Activated CD4-positive, alpha-beta T cell treated with anti-CD3 and anti-CD28 coated beads, Interleukin-2, amount 10 ng/mL, durations not matched to agents 7 days and 5 days (primary cell): ENCODE results near the gene ITPA. TPM values are rescaled to one million over a fixed set of nuclear protein-coding genes. Genes with fewer than 3 reads are reported as not detected.

Source experiments
- CTCF ChIA-PET: fragments of 350-600 bp; sonication (Branson Sonifier 250); formaldehyde crosslinking; loops from one replicate; lab custom pipeline; 2021; ENCODE audit warnings: antibody characterized with exemption; lab: Charles Lee
- POLR2A ChIA-PET: fragments of 350-600 bp; sonication (Branson Sonifier 250); formaldehyde crosslinking; loops from one replicate; lab custom pipeline; 2021; ENCODE audit warnings: antibody characterized with exemption; lab: Charles Lee
- DNase-seq: peaks from one replicate; pipeline ENCODE4 v3.0.0-alpha.2; 2020
- H3K27ac Mint-ChIP-seq: one replicate; pipeline ENCODE4 v1.8.0; 2021; ENCODE audit warnings: mild to moderate bottlenecking, moderate library complexity, mixed read lengths
- H3K27me3 Mint-ChIP-seq: one replicate; pipeline ENCODE4 v1.8.0; 2021; ENCODE audit warnings: mixed read lengths
- H3K36me3 Mint-ChIP-seq: one replicate; pipeline ENCODE4 v1.8.0; 2021; ENCODE audit warnings: low read depth, mixed read lengths
- H3K4me1 Mint-ChIP-seq: one replicate; pipeline ENCODE4 v1.8.0; 2021; ENCODE audit warnings: mixed read lengths
- H3K4me3 Mint-ChIP-seq: one replicate; pipeline ENCODE4 v1.8.0; 2021; ENCODE audit warnings: mild to moderate bottlenecking, moderate library complexity, mixed read lengths
- H3K9me3 Mint-ChIP-seq: one replicate; pipeline ENCODE4 v1.8.0; 2021; ENCODE audit warnings: mixed read lengths
- total RNA-seq, 2 experiments: library from RNA; stranded (reverse); gene quantifications; one replicate each; pipeline ENCODE4 v1.2.3, GENCODE V29; 2021

Gene ITPA
- total RNA-seq, 2 experiments from 2014 or later: 52.1 to 72.7 TPM

- Mint-ChIP-seq H3K9me3 (no peaks in the 10 kb centered on the region), H3K4me1 (peaks cover 13% of the 10 kb centered on the region), H3K27ac (no peak overlapping the region), H3K27me3 (no peaks in the 10 kb centered on the region), H3K36me3 (peaks cover 17% of the 10 kb centered on the region), H3K4me3 (no peak overlapping the region)
- CTCF ChIA-PET: interaction anchor here (0.6 to 2.5 kb wide), 4 partner anchors 9 to 58 kb away, joined by 3 to 11 read pairs (median 4); partner anchors contain the start of genes ITPA and SLC4A11
- peak; percentile 75 for DNase-seq
- POLR2A ChIA-PET: no interaction called here
These were observed 9.2 kb downstream of the ITPA start for GRCh38 chr20:3218307-3218988.

- POLR2A ChIA-PET: no interaction called here
These were observed 12.3 kb downstream of the ITPA start for GRCh38 chr20:3221398-3222226.

DNA sequence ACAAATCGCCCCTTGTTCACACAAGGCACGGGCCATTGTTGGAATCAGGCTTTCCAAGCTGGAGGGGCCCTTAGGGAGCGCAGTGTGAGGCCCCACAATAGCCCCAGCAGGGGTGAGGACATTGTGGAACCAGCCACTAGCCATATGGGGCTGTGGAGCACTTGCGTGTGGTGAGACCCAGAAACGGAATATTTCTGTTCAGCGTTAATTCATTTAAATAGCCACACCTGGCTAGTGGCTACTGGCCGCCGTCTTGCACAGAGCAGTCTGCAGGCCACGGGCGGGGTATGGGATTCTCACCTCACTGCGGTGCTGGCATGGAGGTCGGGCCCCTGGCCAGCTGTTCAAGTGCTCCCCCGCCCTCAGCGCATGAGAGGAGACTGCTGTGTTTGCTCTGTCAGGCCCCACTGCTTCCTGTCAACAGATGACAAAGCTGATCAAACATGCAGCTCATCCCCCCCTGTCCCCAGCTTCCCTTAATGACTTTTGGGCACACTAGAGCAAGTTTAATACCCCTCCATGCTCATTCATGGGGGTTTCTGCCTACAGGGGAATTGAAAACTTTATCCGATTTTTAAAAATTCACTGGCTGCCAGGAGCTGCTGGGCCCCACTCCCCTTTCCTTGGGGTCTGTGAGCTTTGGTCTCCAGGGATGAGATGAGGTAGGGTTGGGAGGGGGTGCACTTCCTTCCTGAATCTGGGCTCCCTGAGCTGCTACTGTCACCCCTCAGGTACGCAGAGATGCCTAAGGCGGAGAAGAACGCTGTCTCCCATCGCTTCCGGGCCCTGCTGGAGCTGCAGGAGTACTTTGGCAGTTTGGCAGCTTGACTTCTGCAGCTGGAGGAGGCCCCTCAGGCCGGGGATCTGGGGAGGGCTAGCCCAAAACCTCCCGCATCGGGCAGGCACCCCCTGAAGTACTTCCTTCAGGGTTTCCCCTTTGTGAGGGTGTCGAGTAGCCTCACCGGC lies 13.6 kb downstream of the ITPA start:
- H3K4me1 Mint-ChIP-seq: peaks cover 22% of the 10 kb centered on the region
- H3K4me3 Mint-ChIP-seq: no peak overlapping the region
- no peaks in the 10 kb centered on the region for H3K9me3 Mint-ChIP-seq
- H3K36me3 Mint-ChIP-seq: peaks cover 13% of the 10 kb centered on the region
- DNase-seq: peak; percentile 60
- ChIA-PET POLR2A (interaction anchor here (0.5 to 0.7 kb wide), 2 partner anchors 11 to 19 kb away, joined by 3 to 4 read pairs; no protein-coding TSS in a partner anchor), CTCF (interaction anchor here (0.6 to 1.6 kb wide), 3 partner anchors 10 to 35 kb away, joined by 4 to 5 read pairs (median 4); no protein-coding TSS in a partner anchor)
- peak overlapping the region; percentile 88 for H3K27ac Mint-ChIP-seq
- no peaks in the 10 kb centered on the region for H3K27me3 Mint-ChIP-seq

More at GRCh38 chr20:3221398-3222226, 12.3 kb downstream of the ITPA start:
- H3K4me1 Mint-ChIP-seq: peaks cover 22% of the 10 kb centered on the region
- H3K27ac Mint-ChIP-seq: peak overlapping the region; percentile 21
- DNase-seq: no peak
- no peak overlapping the region for H3K4me3 Mint-ChIP-seq
- no peaks in the 10 kb centered on the region for H3K9me3 Mint-ChIP-seq
- no peaks in the 10 kb centered on the region for H3K27me3 Mint-ChIP-seq
- CTCF ChIA-PET: interaction anchor here (1.4 kb wide), 1 partner anchor 11 kb away, joined by 4 read pairs; no protein-coding TSS in a partner anchor
- peaks cover 13% of the 10 kb centered on the region for H3K36me3 Mint-ChIP-seq

- POLR2A ChIA-PET: no interaction called here
- H3K4me1 Mint-ChIP-seq: peaks cover 22% of the 10 kb centered on the region
- no peak for DNase-seq
- no peaks in the 10 kb centered on the region for H3K27me3 Mint-ChIP-seq
- no peaks in the 10 kb centered on the region for H3K9me3 Mint-ChIP-seq
- H3K27ac Mint-ChIP-seq: peak overlapping the region; percentile 88
- CTCF ChIA-PET: interaction anchor here (0.6 to 1.6 kb wide), 4 partner anchors 10 to 52 kb away, joined by 3 to 5 read pairs (median 4); no protein-coding TSS in a partner anchor
- no peak overlapping the region for H3K4me3 Mint-ChIP-seq
- H3K36me3 Mint-ChIP-seq: peaks cover 13% of the 10 kb centered on the region
These were observed 14.3 kb downstream of the ITPA start for GRCh38 chr20:3223651-3223993.

GRCh38 chr20:3223994-3224680 lies 14.8 kb downstream of the ITPA start:
- Mint-ChIP-seq H3K4me1 (peaks cover 22% of the 10 kb centered on the region), H3K9me3 (no peaks in the 10 kb centered on the region), H3K27me3 (no peaks in the 10 kb centered on the region), H3K27ac (peak overlapping the region; percentile 88), H3K4me3 (no peak overlapping the region), H3K36me3 (peaks cover 13% of the 10 kb centered on the region)
- no peak for DNase-seq
- ChIA-PET POLR2A (no interaction called here), CTCF (interaction anchor here (1.2 to 1.6 kb wide), 3 partner anchors 9 to 53 kb away, joined by 3 to 5 read pairs (median 4); no protein-coding TSS in a partner anchor)

DNA sequence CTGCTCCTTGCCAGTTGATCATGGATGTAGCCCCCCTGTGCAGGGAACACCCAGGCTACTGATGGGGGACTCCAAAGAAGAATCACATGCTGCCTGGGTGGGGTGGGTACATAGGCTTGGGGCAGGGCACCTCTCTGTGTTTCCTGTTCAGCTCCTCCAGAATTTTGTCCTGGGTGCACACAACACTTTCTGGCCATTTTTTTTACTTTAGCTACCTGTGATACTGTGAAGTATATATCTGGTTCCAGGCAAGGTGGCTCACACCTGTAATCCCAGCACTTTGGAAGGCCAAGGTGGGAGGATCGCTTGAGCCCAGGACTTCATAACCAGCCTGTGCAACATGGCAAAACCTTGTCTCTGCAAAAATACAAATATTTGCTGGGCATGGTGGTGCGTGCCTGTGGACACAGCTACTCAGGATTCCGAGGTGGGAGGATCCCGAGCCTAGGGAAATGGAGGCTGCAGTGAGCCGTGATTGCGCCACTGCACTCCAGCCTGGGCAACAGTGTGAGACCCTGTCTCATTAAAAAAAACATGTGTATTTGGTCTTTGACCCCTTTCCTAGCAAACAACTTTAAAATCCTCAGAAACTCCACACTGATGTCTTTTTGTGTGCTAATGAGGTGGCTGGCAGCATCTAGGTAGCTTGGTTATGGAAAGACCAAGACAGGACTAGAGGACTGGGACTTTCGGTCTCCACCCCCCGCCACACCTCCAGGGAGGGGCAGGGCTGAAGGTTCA lies 15.6 kb downstream of the ITPA start:
- CTCF ChIA-PET: interaction anchor here (1.3 to 1.6 kb wide), 2 partner anchors 12 to 53 kb away, joined by 3 read pairs; no protein-coding TSS in a partner anchor
- peaks cover 22% of the 10 kb centered on the region for H3K4me1 Mint-ChIP-seq
- DNase-seq: no peak
- peaks cover 13% of the 10 kb centered on the region for H3K36me3 Mint-ChIP-seq
- peak overlapping the region; percentile 64 for H3K27ac Mint-ChIP-seq
- POLR2A ChIA-PET: no interaction called here
- H3K9me3 Mint-ChIP-seq: no peaks in the 10 kb centered on the region
- H3K4me3 Mint-ChIP-seq: no peak overlapping the region
- H3K27me3 Mint-ChIP-seq: no peaks in the 10 kb centered on the region

- CTCF ChIA-PET: interaction anchor here (0.6 to 1.3 kb wide), 3 partner anchors 10 to 83 kb away, joined by 3 read pairs; no protein-coding TSS in a partner anchor
- no peak overlapping the region for H3K27ac Mint-ChIP-seq
- peaks cover 22% of the 10 kb centered on the region for H3K4me1 Mint-ChIP-seq
- POLR2A ChIA-PET: no interaction called here
- no peaks in the 10 kb centered on the region for H3K27me3 Mint-ChIP-seq
- H3K36me3 Mint-ChIP-seq: peaks cover 13% of the 10 kb centered on the region
- DNase-seq: no peak
- H3K9me3 Mint-ChIP-seq: no peaks in the 10 kb centered on the region
- H3K4me3 Mint-ChIP-seq: no peak overlapping the region
These were observed 16.8 kb downstream of the ITPA start for GRCh38 chr20:3226093-3226492.

GRCh38 chr20:3226864-3227263 lies 17.6 kb downstream of the ITPA start:
- CTCF ChIA-PET: no interaction called here
- peaks cover 20% of the 10 kb centered on the region for H3K4me1 Mint-ChIP-seq

GRCh38 chr20:3227506-3227905 lies 18.2 kb downstream of the ITPA start:
- Mint-ChIP-seq H3K9me3 (no peaks in the 10 kb centered on the region), H3K27me3 (no peaks in the 10 kb centered on the region), H3K4me3 (no peak overlapping the region), H3K36me3 (peaks cover 5% of the 10 kb centered on the region), H3K27ac (no peak overlapping the region), H3K4me1 (peaks cover 18% of the 10 kb centered on the region)
- CTCF ChIA-PET: no interaction called here
- DNase-seq: no peak
- POLR2A ChIA-PET: no interaction called here

More at GRCh38 chr20:3226864-3227263, 17.6 kb downstream of the ITPA start:
- no peak overlapping the region for H3K4me3 Mint-ChIP-seq
- no peaks in the 10 kb centered on the region for H3K27me3 Mint-ChIP-seq
- H3K9me3 Mint-ChIP-seq: no peaks in the 10 kb centered on the region
- no peak for DNase-seq
- H3K27ac Mint-ChIP-seq: no peak overlapping the region
- H3K36me3 Mint-ChIP-seq: peaks cover 9% of the 10 kb centered on the region
- POLR2A ChIA-PET: no interaction called here

DNA sequence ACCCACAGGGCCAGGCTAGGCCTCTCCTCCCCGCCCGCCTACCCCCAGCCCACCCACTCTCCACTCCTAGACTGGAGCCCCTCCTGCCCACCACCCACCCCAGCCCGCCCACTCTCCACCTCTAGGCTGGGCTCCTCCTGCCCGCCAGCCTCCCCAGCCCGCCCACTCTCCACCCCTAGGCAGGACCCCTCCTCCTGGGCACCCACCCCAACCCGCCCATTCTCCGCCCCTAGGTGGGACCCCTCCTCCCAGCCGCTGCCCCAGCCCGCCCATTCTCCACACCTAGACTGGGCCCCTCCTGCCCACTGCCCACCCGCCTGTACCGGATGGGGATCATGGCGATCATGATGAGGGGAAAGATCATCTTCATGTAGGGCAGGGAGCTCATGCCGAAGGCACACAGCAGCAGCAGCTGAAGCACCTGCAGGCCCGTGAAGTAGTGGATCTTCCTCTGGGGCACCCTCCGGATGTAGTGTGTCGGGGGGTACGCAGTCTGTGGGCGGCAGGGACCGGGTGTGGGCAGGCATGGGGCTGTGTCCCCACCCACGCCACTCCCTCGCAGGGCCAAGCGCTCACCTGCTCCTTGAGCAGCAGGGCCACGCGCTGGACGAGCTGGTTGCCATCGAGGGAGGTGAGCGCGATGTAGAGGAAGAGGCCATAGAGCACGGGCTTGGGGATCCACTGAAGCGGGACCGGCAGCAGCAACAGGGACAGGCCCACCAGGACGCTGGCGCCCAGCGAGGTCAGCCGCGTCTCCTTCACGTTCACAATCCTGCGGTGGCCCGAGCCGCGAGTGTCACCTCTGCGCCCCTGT lies 18.8 kb downstream of the ITPA start:
- Mint-ChIP-seq H3K27ac (no peak overlapping the region), H3K27me3 (no peaks in the 10 kb centered on the region), H3K9me3 (no peaks in the 10 kb centered on the region), H3K4me3 (no peak overlapping the region), H3K4me1 (peaks cover 12% of the 10 kb centered on the region), H3K36me3 (peaks cover 2% of the 10 kb centered on the region)
- CTCF ChIA-PET: no interaction called here
- POLR2A ChIA-PET: no interaction called here
- DNase-seq: no peak

GRCh38 chr20:3228750-3229032 lies 19.4 kb downstream of the ITPA start:
- peaks cover 2% of the 10 kb centered on the region for H3K36me3 Mint-ChIP-seq

More at GRCh38 chr20:3228750-3229032, 19.4 kb downstream of the ITPA start:
- no peaks in the 10 kb centered on the region for H3K27me3 Mint-ChIP-seq
- peaks cover 6% of the 10 kb centered on the region for H3K4me1 Mint-ChIP-seq
- POLR2A ChIA-PET: no interaction called here
- no peak for DNase-seq
- no peak overlapping the region for H3K27ac Mint-ChIP-seq
- H3K9me3 Mint-ChIP-seq: no peaks in the 10 kb centered on the region
- H3K4me3 Mint-ChIP-seq: no peak overlapping the region
- CTCF ChIA-PET: no interaction called here
